Ovary (tissue), 3 donors: Measurements from ENCODE around the gene TGFBR1.

Experiments used
- CTCF ChIP-seq, 3 donors: fragments of 450-650 bp in 2 of 3; fragments of 200-600 bp in 1 of 3; IDR thresholded peaks; one replicate each; pipeline versions ENCODE4 v1.5.1 to v1.8.0; 2016 to 2022; ENCODE audit warnings: antibody characterized with exemption in 3 of 3, mild to moderate bottlenecking in 1 of 3
- EP300 ChIP-seq: sonication (generic); formaldehyde crosslinking; IDR thresholded peaks from one replicate; pipeline ENCODE4 v1.6.1; 2017; ENCODE audit warnings: antibody characterized with exemption
- donor health status: DM: no; HTN: no; CAD: no.

GRCh38 chr9:99181621-99182020, 76.7 kb downstream of the TGFBR1 start:
- TF ChIP-seq CTCF (IDR thresholded peaks at IDR 0.05), result no peak
- no peak for TF ChIP-seq EP300
